ELR (cell line): ENCODE results near the gene IL17D.
"Not testable (repeated sequence)": the region's sequence is repeated elsewhere in the genome, so short reads cannot be mapped to it uniquely, and the experiment has no call there.

Experiments
- DNase-seq: peaks from one replicate; pipeline ENCODE4 v3.0.0-alpha.2; 2015; ENCODE audit warnings: low read depth

IL17D gene

DNA sequence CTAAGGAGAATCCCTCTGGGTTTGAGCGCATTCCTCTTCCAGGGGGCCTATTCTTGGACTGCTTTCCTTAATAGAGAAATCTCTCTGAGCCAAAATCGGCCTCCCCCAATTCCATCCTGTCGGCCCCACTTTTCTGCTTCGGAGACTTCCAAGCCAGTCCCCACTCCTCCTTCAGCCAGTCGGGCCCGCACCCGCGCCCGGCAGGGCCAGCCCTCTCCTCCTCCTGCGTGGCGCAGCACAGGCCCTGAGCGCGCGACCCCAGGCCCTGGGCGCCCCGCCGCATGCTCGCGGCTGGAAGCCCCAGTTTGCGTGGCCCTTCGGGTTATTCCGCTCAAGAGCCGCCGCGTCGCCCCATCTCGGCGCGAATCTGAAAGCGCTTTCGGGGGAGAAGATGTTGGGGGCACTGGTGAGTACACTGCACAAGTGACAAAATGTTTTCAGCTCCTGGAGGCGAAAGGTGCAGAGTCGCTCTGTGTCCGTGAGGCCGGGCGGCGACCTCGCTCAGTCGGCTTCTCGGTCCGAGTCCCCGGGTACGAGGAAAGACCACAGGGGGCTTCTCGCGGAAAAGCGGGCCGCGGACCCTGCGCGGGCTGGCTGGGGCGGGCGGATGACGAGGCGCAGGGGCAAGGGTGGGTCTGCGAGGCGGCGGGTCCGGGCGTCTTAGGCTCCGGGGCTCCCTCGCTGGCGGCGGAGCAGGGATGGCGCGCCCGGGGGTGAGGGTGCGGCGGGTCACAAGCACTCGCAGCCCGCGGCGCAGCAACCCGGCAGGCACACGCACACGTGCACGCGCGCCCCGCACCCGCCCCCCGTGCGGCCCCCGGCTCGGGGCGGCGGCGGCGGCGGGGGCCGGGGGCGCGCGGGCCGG, at the start of gene IL17D:
IL17D (plus strand) TSS at position 785 of the 865 bp plus-strand sequence. CDS start 303 bp downstream, outside the sequence.
- DNase-seq, result peak; percentile 50

GRCh38 chr13:20654156-20654555, 49.3 kb upstream of the IL17D start:
- DNase-seq, result peak; percentile 58

DNA sequence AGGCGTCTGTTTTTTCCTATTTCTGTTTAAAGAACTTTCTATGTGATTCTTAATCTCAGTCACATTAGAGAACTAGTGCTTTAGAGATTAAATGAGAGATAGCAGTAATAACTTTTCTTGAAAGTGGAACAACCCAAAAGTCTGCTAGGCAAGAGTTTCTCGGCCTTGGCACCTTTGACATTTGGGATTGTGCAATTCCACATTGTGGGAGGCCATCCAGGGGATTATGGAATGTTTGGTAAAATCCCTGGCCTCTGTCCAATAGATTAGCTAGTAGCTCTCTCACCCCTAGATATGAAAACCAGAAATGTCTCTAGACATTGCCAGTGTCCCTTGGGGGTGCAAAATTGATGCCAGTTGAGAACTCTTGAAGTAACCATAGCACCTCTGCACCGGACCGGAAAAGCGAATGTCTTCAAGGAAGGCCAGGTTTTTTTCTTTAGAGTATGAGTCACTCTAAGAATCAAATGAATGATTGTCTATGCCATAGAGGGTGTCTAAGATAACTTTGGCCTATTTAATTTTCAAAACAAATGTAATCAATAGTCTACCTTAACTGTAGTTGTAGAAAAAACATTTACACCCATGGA, 45.0 kb upstream of the IL17D start:
- DNase-seq, result no peak

- no peak for DNase-seq
Observed at GRCh38 chr13:20664351-20664750, 39.1 kb upstream of the IL17D start.

- no peak for DNase-seq
Observed at GRCh38 chr13:20666948-20667347, 36.6 kb upstream of the IL17D start.

DNA sequence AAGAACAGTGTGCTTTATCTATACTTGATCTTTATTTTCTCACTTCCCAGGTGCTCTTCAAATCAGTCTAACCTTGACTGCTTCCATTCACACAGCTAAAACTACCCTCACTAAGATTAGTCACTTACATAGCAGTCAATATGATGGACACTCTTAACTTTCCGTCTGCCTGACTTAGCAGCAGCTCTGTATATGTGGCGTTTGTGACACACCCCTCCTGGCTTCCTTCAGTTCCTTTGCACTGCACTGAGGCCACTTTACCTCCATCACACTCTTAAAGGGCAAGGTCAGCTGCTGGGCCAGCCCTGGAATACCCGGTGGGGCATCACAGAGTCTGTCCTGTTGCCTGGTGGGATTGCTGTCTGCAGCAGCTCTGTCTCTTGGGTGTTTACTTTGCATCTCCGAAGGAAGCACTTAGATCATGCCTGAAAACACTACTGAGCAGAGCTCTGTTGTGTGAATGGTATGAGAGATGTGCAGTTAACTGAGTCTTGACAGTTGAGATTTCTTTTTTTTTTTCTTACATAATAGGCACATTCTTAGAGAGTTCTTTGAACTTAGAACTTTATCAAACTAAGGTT, 35.6 kb upstream of the IL17D start:
- DNase-seq, result no peak

GRCh38 chr13:20669162-20669561, 34.3 kb upstream of the IL17D start:
- DNase-seq, result no peak

DNA sequence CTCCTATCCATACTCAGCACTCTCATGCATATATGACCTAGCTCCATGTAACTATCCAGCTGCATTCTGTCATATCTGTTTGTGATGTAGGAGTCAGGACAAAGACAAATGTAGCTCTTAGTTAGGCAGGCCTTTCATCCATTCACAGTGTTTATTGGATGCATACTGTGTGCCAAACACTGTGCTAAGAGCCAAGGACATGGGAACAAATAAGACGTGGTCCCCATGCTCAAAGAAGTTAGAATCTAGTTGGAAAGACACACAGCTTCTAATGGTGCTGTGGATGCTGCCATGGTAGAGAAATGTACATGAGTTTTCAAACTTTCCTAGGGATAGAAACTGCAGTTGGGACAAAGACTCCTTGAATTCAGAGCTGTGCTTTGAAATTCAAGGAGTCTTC, 31.7 kb upstream of the IL17D start:
- DNase-seq, result no peak

GRCh38 chr13:20672772-20673171, 30.7 kb upstream of the IL17D start:
- DNase-seq, result no peak

DNA sequence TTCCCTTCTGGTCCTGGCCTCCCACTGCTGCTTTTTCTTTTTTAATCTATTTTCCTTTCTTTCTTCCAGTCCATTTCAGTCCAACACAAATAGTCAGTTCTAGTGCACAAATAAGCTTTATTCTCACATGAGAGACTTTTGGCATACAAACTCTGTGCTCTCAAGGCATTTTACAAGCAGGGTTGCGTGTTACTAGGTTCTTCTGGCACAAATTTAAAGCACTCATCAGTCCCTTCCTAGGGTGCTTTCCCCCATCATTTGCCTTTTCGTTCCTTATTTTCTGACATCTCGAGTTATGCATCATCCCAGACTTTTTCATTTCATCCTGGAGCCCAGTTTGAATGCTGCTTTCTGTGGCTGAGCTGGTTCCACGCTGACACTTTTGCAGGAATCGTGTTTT, 29.8 kb upstream of the IL17D start:
- no peak for DNase-seq

DNA sequence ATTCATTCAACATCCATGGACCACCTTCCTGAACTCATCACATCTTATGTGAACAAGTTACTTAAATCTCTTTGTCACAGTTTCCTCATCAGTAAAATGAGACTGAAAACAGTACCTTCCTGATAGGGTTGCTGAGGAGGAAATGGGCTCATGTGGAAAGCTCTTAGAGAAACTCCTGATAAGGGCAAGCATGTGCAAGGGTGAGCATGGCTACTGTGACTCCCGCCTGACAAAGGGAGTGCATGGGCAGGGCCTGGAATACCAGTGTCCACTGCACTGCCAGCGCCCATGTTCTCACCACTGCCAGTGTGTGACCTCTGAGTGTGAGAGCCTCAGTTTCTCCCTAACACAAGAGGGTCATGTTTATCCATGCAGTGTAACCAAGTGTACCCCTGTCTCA, 27.3 kb upstream of the IL17D start:
- DNase-seq, result no peak

DNA sequence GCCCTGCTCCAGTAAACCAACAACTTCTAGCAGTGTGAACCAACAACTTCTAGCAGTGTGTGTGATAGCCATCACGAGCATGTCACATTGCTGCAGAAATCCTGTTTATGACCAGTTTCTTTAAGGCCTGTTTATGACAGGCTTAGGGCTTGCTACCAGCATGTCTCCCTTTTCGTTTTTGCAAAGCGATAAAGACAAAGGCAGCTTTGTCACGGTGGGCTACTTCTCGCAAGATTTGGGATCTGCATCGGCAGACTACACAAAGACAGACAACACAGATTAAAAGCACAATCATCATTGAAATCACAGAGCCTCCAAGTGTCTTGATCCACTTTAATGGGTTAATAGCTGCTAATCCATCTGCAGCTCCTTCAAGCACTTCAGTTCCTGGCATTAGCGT, 24.9 kb upstream of the IL17D start:
- DNase-seq, result not testable (repeated sequence)

DNA sequence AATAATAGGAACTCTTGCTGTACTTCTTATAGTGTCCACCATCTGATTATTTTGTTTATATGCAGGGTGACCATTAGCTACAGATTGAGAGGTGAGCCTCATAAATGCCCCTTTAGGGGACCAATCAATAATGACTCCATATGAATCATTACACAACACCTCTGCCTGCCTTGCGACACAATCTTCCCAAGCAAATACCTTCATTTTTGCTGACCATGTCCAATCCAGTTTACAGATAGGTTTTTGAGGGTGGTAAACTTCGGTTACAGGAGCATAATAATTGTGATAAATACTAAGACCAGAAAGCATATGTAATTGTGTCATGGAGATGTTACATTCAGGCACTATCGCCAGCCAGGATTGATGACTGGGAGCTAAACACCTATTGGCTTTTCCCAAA, 23.6 kb upstream of the IL17D start:
- no peak for DNase-seq

DNA sequence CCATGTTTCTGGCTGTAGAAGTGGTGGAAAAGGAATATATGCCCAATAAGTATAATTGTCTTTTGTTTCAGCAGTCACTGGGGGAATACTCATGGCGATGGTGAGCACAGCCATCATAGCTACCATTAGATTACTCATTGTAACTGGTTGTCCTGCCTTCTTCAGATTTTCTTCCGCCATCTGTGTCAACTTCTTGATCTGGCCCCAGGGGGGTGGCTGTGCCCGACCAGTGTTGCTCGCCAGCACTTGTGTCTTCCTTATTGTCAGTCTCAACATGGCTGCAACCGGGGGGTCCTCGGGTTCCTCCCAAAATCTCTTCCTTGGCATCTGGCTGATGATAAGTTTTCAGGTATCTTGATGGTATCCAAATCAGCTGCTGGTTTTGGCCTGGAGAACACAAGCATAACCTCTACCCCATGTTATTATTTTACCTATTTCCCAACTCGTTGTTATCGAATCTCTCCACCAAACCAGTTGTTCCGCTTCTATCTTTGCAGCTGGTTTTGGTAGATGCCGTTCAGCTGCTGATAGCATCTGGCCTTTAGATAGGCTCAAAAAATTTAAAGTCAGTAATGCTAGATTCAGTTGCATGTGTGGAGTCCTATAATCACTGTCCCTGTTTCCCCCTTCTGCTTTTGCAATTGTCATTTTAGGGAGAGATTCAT, 23.0 kb upstream of the IL17D start:
- DNase-seq, result no peak

DNA sequence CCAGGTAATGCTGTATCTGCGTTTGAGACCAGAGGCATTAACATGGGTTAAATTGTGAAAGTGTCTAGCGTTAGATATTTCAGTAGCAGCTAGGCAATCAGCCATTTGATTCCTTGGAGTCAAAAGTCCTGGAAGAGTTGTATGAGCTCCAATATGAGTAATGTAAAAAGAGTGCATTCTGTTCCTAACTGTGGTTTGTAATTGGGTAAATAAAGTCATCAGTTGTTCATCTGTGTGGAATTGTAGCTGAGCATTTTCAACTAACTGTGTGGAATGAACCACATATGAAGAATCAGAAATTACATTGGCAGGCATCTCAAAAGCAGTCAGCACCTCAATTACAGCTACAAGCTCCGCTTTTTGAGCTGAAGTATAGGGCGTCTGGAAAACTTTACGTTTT, 22.0 kb upstream of the IL17D start:
- peak; percentile 42 for DNase-seq

DNA sequence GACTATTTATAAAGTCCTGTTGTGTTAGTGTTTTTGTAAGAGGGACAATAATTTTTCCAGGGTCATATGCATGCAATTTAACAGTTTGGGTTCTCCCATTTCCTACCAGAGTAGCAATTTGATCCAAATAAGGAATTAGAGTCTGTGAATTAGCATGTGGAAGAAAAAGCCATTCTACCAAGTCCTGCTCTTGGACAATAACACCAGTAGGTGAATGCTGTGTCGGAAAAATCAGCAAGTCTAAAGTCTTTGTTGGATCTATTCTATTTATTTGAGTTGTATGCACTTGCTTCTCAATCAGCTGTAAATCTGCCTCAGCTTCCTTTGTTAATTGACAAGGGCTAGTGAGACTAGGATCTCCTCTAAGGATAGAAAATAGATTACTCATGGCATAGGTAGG, 21.4 kb upstream of the IL17D start:
- no peak for DNase-seq

GRCh38 chr13:20684041-20684440, 19.5 kb upstream of the IL17D start:
- no peak for DNase-seq

DNA sequence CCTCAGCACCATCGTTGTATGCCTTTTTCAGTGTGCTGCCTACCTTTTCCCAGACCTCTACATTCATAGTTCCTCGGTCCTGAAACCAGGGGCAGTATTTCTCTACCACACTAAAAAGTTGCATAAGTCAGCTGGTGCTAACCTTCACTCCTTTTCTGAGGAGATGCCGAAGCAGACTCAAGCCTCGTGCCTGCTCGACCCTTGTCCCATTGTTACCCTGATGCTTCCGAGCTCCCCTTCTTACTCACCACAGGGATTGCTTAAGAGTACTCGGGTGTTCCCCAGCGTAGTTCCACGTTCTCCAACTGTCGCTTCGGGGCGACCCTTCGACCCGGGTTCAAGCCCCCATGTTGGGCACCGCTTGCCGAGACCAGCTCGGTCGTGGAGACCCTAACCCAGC, 19.0 kb upstream of the IL17D start:
- DNase-seq, result peak; percentile 24

- no peak for DNase-seq
Observed at GRCh38 chr13:20685092-20685491, 18.4 kb upstream of the IL17D start.

GRCh38 chr13:20686167-20686566, 17.3 kb upstream of the IL17D start:
- no peak for DNase-seq

GRCh38 chr13:20686863-20687579, 16.5 kb upstream of the IL17D start:
- no peak for DNase-seq

- no peak for DNase-seq
Observed at GRCh38 chr13:20689291-20689690, 14.2 kb upstream of the IL17D start.
